Measurements from ENCODE around the gene SERPINB7. TPM values are rescaled to one million over a fixed set of nuclear protein-coding genes. Genes with fewer than 3 reads are reported as not detected.

Gene SERPINB7
- total RNA-seq, 2 donors from 2014 or later, result 0.71 TPM; not detected in 1

DNA sequence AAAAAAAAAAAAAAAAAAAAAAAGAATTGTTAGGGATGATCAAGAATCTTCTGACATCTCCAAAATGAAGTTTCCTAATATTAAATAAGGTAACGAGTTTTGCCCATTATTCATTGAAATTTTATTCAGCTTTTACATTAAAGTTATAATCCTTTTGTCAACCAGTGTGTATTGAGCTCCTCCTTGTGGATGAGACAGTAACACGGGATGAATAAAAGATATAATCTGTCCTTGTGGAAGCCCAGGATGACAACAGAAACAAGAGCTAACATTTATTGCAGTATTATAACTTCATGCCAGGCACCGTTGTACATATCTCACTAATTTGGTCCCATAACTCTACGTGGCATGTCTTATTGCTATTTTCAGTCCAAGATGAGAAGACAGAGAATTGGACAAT is 33.4 kb upstream of the SERPINB7 start:
- TF ChIP-seq, protein P1, sequence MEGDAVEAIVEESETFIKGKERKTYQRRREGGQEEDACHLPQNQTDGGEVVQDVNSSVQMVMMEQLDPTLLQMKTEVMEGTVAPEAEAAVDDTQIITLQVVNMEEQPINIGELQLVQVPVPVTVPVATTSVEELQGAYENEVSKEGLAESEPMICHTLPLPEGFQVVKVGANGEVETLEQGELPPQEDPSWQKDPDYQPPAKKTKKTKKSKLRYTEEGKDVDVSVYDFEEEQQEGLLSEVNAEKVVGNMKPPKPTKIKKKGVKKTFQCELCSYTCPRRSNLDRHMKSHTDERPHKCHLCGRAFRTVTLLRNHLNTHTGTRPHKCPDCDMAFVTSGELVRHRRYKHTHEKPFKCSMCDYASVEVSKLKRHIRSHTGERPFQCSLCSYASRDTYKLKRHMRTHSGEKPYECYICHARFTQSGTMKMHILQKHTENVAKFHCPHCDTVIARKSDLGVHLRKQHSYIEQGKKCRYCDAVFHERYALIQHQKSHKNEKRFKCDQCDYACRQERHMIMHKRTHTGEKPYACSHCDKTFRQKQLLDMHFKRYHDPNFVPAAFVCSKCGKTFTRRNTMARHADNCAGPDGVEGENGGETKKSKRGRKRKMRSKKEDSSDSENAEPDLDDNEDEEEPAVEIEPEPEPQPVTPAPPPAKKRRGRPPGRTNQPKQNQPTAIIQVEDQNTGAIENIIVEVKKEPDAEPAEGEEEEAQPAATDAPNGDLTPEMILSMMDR (IDR thresholded peaks at IDR 0.05), result no peak
- Histone ChIP-seq H3K27me3 (no peaks in the 10 kb centered on the region), H3K4me3 (no peak overlapping the region), H3K9me3 (no peaks in the 10 kb centered on the region), H3K4me1 (no peaks in the 10 kb centered on the region), H3K36me3 (no peaks in the 10 kb centered on the region), H3K27ac (no peak overlapping the region)
- no peak for DNase-seq (ENCODE audit: low spot score)

DNA sequence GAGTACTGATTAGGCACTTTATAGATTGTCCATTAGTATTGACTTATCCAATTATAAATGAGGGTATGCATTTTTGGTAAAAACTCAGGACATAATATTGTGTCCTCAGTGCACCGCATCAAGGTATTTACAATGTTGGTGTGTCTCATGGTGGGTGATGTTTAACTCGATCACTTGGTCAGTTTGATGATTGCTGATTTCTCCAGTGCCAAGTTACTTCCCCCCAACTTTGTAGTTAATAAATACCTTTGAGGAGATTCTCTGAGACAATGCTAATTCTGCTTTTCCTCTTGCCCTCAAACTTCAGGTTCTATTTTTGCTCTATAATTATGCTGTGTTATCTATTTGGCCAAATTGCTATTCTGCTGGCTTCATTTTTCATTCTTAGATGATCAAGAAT is 28.2 kb upstream of the SERPINB7 start:
- Histone ChIP-seq H3K4me1 (no peaks in the 10 kb centered on the region), H3K9me3 (no peaks in the 10 kb centered on the region), H3K27me3 (no peaks in the 10 kb centered on the region), H3K4me3 (no peak overlapping the region), H3K36me3 (no peaks in the 10 kb centered on the region), H3K27ac (no peak overlapping the region)
- DNase-seq (ENCODE audit: low spot score), result no peak
- TF ChIP-seq, protein P1 (IDR thresholded peaks at IDR 0.05), result no peak

DNA sequence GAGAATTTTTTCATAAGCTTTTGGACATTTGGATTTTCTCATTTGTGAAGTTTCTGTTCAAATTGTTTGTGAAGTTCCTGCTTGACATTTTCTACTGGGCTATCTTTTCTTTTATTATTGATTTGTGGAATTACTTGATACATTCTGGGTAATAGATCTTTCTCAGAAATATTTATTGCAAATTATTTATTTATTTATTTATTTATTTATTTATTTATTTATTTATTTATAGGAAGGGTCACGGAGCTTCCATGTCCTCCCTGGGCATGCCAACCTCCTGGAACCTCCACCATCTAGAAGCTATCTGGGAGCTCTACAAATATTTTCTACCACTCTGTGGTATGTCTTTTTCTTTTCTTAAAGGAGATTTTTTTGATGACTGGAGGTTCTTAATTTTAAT is 25.7 kb upstream of the SERPINB7 start:
- H3K9me3 ChIP-seq, result no peaks in the 10 kb centered on the region
- H3K36me3 ChIP-seq, result no peaks in the 10 kb centered on the region
- TF ChIP-seq, protein P1 (IDR thresholded peaks at IDR 0.05), result no peak
- no peaks in the 10 kb centered on the region for H3K27me3 ChIP-seq
- H3K4me1 ChIP-seq, result no peaks in the 10 kb centered on the region
- DNase-seq (ENCODE audit: low spot score), result no peak
- no peak overlapping the region for H3K27ac ChIP-seq
- H3K4me3 ChIP-seq, result no peak overlapping the region

DNA sequence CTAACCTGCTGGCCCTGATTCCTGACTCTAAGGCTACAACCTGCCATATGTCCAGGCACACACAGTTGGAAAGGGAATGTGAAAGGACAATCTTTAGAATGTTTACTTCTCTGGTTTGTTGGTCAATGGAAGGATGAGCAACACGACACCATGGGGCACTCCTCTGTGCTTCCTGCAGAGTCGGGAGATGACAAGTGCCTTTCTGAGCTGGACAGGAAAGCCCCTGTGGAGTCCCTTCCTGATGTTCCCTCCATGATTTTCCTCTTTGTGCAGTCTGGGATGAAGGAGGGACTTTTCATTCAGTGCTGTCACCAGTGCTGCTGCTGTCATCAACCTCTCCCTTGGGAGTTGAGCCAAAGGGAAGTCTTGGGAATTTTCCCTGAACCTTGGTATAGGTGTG is 22.6 kb upstream of the SERPINB7 start:
- no peak overlapping the region for H3K4me3 ChIP-seq
- no peaks in the 10 kb centered on the region for H3K9me3 ChIP-seq
- TF ChIP-seq, protein P1 (IDR thresholded peaks at IDR 0.05), result no peak
- no peak overlapping the region for H3K27ac ChIP-seq
- H3K36me3 ChIP-seq, result no peaks in the 10 kb centered on the region
- H3K27me3 ChIP-seq, result no peaks in the 10 kb centered on the region
- DNase-seq (ENCODE audit: low spot score), result no peak
- H3K4me1 ChIP-seq, result no peaks in the 10 kb centered on the region

DNA sequence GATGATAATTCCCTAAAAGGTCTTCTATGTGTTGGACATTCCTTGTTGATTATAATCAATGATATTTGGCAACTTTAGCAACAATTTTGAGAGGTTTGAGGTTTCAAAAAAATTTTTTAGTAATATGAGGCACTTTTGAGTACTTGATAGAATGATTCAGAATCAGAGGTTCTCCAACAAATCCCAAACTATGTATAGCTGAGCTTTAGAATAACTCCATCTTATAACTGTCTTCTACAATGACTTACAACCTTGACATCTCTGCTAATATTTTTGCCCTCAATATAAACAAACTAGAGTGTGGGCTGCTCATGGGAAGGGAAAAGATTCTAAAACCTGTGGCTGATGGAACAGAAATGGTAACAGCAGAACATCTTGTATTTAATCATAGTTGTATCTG is 21.5 kb upstream of the SERPINB7 start:
- no peaks in the 10 kb centered on the region for H3K36me3 ChIP-seq
- TF ChIP-seq, protein P1 (IDR thresholded peaks at IDR 0.05), result no peak
- no peak overlapping the region for H3K27ac ChIP-seq
- H3K4me3 ChIP-seq, result no peak overlapping the region
- H3K27me3 ChIP-seq, result no peaks in the 10 kb centered on the region
- no peak for DNase-seq (ENCODE audit: low spot score)
- H3K9me3 ChIP-seq, result no peaks in the 10 kb centered on the region
- H3K4me1 ChIP-seq, result no peaks in the 10 kb centered on the region

DNA sequence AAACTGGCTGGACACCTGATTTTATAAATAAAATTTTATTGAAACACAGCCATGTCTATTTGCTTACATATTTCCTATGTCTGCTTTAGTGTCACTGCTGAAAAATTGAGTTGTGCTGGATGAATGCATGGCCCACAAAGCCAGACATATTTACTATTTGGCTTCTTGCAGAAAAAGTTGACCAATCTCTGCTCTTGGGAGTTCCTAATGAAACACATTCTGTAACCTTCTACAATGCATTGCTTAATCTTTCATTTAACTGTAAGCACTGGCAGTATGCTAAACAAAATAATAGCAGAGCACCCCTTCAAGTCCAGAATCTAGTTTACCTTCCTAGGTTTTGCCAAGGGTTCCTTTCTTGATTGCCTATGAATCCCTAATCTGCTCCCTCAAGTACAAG is 17.7 kb upstream of the SERPINB7 start:
- Histone ChIP-seq H3K4me1 (no peaks in the 10 kb centered on the region), H3K27me3 (no peaks in the 10 kb centered on the region), H3K36me3 (no peaks in the 10 kb centered on the region), H3K9me3 (peaks cover 0 to 17% of the 10 kb centered on the region in 2 donors), H3K4me3 (no peak overlapping the region), H3K27ac (no peak overlapping the region)
- no peak for DNase-seq (ENCODE audit: low spot score)
- TF ChIP-seq, protein P1 (IDR thresholded peaks at IDR 0.05), result no peak
